ENCODE results near the gene PKDCC. TPM values are rescaled to one million over a fixed set of nuclear protein-coding genes. Genes with fewer than 3 reads are reported as not detected.

PKDCC gene
- total RNA-seq, 1 donor from 2014 or later: 8.5 TPM

- no peaks in the 10 kb centered on the region for H3K36me3 ChIP-seq (ENCODE audit: control insufficient read depth, insufficient read depth, low read length)
- no peak for DNase-seq (ENCODE audit: low read depth)
- peak; percentile 11 for TF ChIP-seq CTCF (IDR thresholded peaks at IDR 0.05; ENCODE audit: insufficient read depth, low read length, poor library complexity, severe bottlenecking)
- H3K27me3 ChIP-seq (ENCODE audit: control insufficient read depth, insufficient read depth, low read length): no peaks in the 10 kb centered on the region
- H3K4me3 ChIP-seq (ENCODE audit: low read depth, low read length): no peak overlapping the region
These were observed 35.2 kb upstream of the PKDCC start for GRCh38 chr2:42012651-42013050.

GRCh38 chr2:42013409-42013808, 34.4 kb upstream of the PKDCC start:
- no peak for TF ChIP-seq CTCF (IDR thresholded peaks at IDR 0.05; ENCODE audit: insufficient read depth, low read length, poor library complexity, severe bottlenecking)
- H3K36me3 ChIP-seq (ENCODE audit: control insufficient read depth, insufficient read depth, low read length): no peaks in the 10 kb centered on the region
- DNase-seq (ENCODE audit: low read depth): no peak
- no peak overlapping the region for H3K4me3 ChIP-seq (ENCODE audit: low read depth, low read length)
- H3K27me3 ChIP-seq (ENCODE audit: control insufficient read depth, insufficient read depth, low read length): no peaks in the 10 kb centered on the region

GRCh38 chr2:42021464-42021863, 26.4 kb upstream of the PKDCC start:
- H3K27me3 ChIP-seq (ENCODE audit: control insufficient read depth, insufficient read depth, low read length): no peaks in the 10 kb centered on the region
- TF ChIP-seq CTCF (IDR thresholded peaks at IDR 0.05; ENCODE audit: insufficient read depth, low read length, poor library complexity, severe bottlenecking): no peak
- H3K36me3 ChIP-seq (ENCODE audit: control insufficient read depth, insufficient read depth, low read length): no peaks in the 10 kb centered on the region
- no peak for DNase-seq (ENCODE audit: low read depth)
- no peak overlapping the region for H3K4me3 ChIP-seq (ENCODE audit: low read depth, low read length)

- Histone ChIP-seq H3K27me3 (ENCODE audit: control insufficient read depth, insufficient read depth, low read length) (no peaks in the 10 kb centered on the region), H3K36me3 (ENCODE audit: control insufficient read depth, insufficient read depth, low read length) (no peaks in the 10 kb centered on the region), H3K4me3 (ENCODE audit: low read depth, low read length) (no peak overlapping the region)
- TF ChIP-seq CTCF (IDR thresholded peaks at IDR 0.05; ENCODE audit: insufficient read depth, low read length, poor library complexity, severe bottlenecking): no peak
- no peak for DNase-seq (ENCODE audit: low read depth)
These were observed 22.7 kb upstream of the PKDCC start for GRCh38 chr2:42025151-42025582.

- TF ChIP-seq CTCF (IDR thresholded peaks at IDR 0.05; ENCODE audit: insufficient read depth, low read length, poor library complexity, severe bottlenecking): no peak
- no peak for DNase-seq (ENCODE audit: low read depth)
- H3K27me3 ChIP-seq (ENCODE audit: control insufficient read depth, insufficient read depth, low read length): no peaks in the 10 kb centered on the region
- H3K36me3 ChIP-seq (ENCODE audit: control insufficient read depth, insufficient read depth, low read length): no peaks in the 10 kb centered on the region
- H3K4me3 ChIP-seq (ENCODE audit: low read depth, low read length): no peak overlapping the region
These were observed 21.5 kb upstream of the PKDCC start for GRCh38 chr2:42026272-42026671.

GRCh38 chr2:42028571-42029148, 19.2 kb upstream of the PKDCC start:
- no peak for TF ChIP-seq CTCF (IDR thresholded peaks at IDR 0.05; ENCODE audit: insufficient read depth, low read length, poor library complexity, severe bottlenecking)
- no peak overlapping the region for H3K4me3 ChIP-seq (ENCODE audit: low read depth, low read length)
- H3K27me3 ChIP-seq (ENCODE audit: control insufficient read depth, insufficient read depth, low read length): no peaks in the 10 kb centered on the region
- DNase-seq (ENCODE audit: low read depth): no peak
- no peaks in the 10 kb centered on the region for H3K36me3 ChIP-seq (ENCODE audit: control insufficient read depth, insufficient read depth, low read length)
